ENCODE measurements around the gene RNF217.

DNA sequence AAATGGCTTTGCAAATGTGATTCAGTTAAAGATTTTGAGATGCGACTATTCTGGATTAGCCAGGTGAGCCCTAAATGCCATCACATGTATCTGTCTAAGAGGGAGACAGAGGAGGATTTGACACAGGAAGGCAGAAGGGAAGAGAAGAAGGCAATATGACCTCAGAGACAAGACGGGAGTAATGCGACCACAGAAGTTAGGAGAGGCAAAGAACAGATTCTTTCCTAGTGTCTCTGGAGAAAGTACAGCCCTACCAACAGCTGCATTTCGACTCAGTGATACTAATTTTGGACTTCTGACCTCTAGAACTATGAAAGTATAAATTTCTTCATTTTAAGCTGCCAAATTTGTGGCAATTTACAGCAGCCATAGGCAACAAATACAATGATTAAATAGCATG is 167.1 kb downstream of the RNF217 start:
- TF ChIP-seq THAP11 (CRISPR knock-in tag; IDR thresholded peaks at IDR 0.05) (no peak), MYC (CRISPR knock-in tag; IDR thresholded peaks at IDR 0.05; ENCODE audit: borderline replicate concordance) (no peak), ZFX (CRISPR knock-in tag; IDR thresholded peaks at IDR 0.05; ENCODE audit: low read depth) (no peak), SMARCE1 (IDR thresholded peaks at IDR 0.05; ENCODE audit: borderline replicate concordance) (no peak), SRF (IDR thresholded peaks at IDR 0.05; ENCODE audit: low read depth, low read length) (no peak), MIER2 (CRISPR knock-in tag; IDR thresholded peaks at IDR 0.05) (no peak), SP140L (CRISPR knock-in tag; IDR thresholded peaks at IDR 0.05; ENCODE audit: borderline replicate concordance) (no peak)
- TF ChIP-seq, protein P1, sequence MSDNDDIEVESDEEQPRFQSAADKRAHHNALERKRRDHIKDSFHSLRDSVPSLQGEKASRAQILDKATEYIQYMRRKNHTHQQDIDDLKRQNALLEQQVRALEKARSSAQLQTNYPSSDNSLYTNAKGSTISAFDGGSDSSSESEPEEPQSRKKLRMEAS (IDR thresholded peaks at IDR 0.05) = no peak
- TF ChIP-seq, protein P2, sequence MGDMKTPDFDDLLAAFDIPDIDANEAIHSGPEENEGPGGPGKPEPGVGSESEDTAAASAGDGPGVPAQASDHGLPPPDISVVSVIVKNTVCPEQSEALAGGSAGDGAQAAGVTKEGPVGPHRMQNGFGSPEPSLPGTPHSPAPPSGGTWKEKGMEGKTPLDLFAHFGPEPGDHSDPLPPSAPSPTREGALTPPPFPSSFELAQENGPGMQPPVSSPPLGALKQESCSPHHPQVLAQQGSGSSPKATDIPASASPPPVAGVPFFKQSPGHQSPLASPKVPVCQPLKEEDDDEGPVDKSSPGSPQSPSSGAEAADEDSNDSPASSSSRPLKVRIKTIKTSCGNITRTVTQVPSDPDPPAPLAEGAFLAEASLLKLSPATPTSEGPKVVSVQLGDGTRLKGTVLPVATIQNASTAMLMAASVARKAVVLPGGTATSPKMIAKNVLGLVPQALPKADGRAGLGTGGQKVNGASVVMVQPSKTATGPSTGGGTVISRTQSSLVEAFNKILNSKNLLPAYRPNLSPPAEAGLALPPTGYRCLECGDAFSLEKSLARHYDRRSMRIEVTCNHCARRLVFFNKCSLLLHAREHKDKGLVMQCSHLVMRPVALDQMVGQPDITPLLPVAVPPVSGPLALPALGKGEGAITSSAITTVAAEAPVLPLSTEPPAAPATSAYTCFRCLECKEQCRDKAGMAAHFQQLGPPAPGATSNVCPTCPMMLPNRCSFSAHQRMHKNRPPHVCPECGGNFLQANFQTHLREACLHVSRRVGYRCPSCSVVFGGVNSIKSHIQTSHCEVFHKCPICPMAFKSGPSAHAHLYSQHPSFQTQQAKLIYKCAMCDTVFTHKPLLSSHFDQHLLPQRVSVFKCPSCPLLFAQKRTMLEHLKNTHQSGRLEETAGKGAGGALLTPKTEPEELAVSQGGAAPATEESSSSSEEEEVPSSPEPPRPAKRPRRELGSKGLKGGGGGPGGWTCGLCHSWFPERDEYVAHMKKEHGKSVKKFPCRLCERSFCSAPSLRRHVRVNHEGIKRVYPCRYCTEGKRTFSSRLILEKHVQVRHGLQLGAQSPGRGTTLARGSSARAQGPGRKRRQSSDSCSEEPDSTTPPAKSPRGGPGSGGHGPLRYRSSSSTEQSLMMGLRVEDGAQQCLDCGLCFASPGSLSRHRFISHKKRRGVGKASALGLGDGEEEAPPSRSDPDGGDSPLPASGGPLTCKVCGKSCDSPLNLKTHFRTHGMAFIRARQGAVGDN (CRISPR knock-in tag; IDR thresholded peaks at IDR 0.05) = no peak
- TF ChIP-seq, protein P3, sequence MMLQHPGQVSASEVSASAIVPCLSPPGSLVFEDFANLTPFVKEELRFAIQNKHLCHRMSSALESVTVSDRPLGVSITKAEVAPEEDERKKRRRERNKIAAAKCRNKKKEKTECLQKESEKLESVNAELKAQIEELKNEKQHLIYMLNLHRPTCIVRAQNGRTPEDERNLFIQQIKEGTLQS (CRISPR knock-in tag; IDR thresholded peaks at IDR 0.05) = no peak
- TF ChIP-seq, protein P4, sequence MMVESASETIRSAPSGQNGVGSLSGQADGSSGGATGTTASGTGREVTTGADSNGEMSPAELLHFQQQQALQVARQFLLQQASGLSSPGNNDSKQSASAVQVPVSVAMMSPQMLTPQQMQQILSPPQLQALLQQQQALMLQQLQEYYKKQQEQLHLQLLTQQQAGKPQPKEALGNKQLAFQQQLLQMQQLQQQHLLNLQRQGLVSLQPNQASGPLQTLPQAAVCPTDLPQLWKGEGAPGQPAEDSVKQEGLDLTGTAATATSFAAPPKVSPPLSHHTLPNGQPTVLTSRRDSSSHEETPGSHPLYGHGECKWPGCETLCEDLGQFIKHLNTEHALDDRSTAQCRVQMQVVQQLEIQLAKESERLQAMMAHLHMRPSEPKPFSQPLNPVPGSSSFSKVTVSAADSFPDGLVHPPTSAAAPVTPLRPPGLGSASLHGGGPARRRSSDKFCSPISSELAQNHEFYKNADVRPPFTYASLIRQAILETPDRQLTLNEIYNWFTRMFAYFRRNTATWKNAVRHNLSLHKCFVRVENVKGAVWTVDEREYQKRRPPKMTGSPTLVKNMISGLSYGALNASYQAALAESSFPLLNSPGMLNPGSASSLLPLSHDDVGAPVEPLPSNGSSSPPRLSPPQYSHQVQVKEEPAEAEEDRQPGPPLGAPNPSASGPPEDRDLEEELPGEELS (CRISPR knock-in tag; IDR thresholded peaks at IDR 0.05) = no peak

Data from HepG2 (cell line).